A673 (cell line): Measurements from ENCODE around the gene STRC.
"Not testable (repeated sequence)": the region's sequence is repeated elsewhere in the genome, so short reads cannot be mapped to it uniquely, and the experiment has no call there.

Source experiments
- CTCF ChIP-seq: fragments of 300-800, 200-600 bp; sonication (generic); conservative IDR thresholded peaks from 2 replicates; pipeline ENCODE4 v1.5.1; 2017; ENCODE audit warnings: low read depth, mild to moderate bottlenecking, antibody characterized with exemption, low read length, moderate library complexity, mixed read lengths
- EZH2 ChIP-seq: fragments of 200-600 bp; sonication (generic); IDR thresholded peaks from 2 replicates; pipeline ENCODE4 v1.6.1; 2017; ENCODE audit warnings: borderline replicate concordance, low read depth, mild to moderate bottlenecking, mixed read lengths, antibody characterized with exemption, low read length; ENCODE audit not compliant: poor library complexity, severe bottlenecking

GRCh38 chr15:43599131-43599530 is 19.5 kb downstream of the STRC start:
- TF ChIP-seq CTCF, EZH2: not testable (repeated sequence)
